ENCODE measurements around the gene SULF2. TPM values are rescaled to one million over a fixed set of nuclear protein-coding genes. Genes with fewer than 3 reads are reported as not detected.

SULF2 gene
- total RNA-seq, 1 donor from 2014 or later: 0.66 TPM

GRCh38 chr20:47687095-47687987 lies 97.9 kb downstream of the SULF2 start:
- intact Hi-C loops (cut with micrococcal nuclease): no loop called here

GRCh38 chr20:47686545-47686944 lies 98.7 kb downstream of the SULF2 start:
- intact Hi-C loops (cut with micrococcal nuclease): no loop called here

- intact Hi-C loops (cut with micrococcal nuclease): no loop called here
These were observed 100.8 kb downstream of the SULF2 start for GRCh38 chr20:47684306-47685080.

GRCh38 chr20:47682916-47683315 lies 102.4 kb downstream of the SULF2 start:
- intact Hi-C loops (cut with micrococcal nuclease): no loop called here

GRCh38 chr20:47682028-47682783 lies 103.1 kb downstream of the SULF2 start:
- intact Hi-C loops (cut with micrococcal nuclease): no loop called here

- intact Hi-C loops (cut with micrococcal nuclease): no loop called here
These were observed 104.3 kb downstream of the SULF2 start for GRCh38 chr20:47680804-47681529.

- intact Hi-C loops (cut with micrococcal nuclease): no loop called here
These were observed 105.8 kb downstream of the SULF2 start for GRCh38 chr20:47679462-47679861.

- intact Hi-C loops (cut with micrococcal nuclease): loop anchor here (1.0 kb wide), 1 partner anchor 943 kb away; no protein-coding TSS in a partner anchor
These were observed 106.7 kb downstream of the SULF2 start for GRCh38 chr20:47678536-47678935.

GRCh38 chr20:47677635-47678453 lies 107.4 kb downstream of the SULF2 start:
- intact Hi-C loops (cut with micrococcal nuclease): loop anchor here (1.0 kb wide), 1 partner anchor 943 kb away; no protein-coding TSS in a partner anchor

GRCh38 chr20:47676912-47677634 lies 108.2 kb downstream of the SULF2 start:
- intact Hi-C loops (cut with micrococcal nuclease): no loop called here

GRCh38 chr20:47676219-47676721 lies 109.0 kb downstream of the SULF2 start:
- intact Hi-C loops (cut with micrococcal nuclease): no loop called here

GRCh38 chr20:47675190-47676142 lies 109.8 kb downstream of the SULF2 start:
- intact Hi-C loops (cut with micrococcal nuclease): no loop called here

- intact Hi-C loops (cut with micrococcal nuclease): no loop called here
These were observed 110.6 kb downstream of the SULF2 start for GRCh38 chr20:47674686-47675085.

GRCh38 chr20:47674145-47674544 lies 111.1 kb downstream of the SULF2 start:
- intact Hi-C loops (cut with micrococcal nuclease): no loop called here

- intact Hi-C loops (cut with micrococcal nuclease): no loop called here
These were observed 111.7 kb downstream of the SULF2 start for GRCh38 chr20:47673671-47673955.

GRCh38 chr20:47672886-47673670 lies 112.2 kb downstream of the SULF2 start:
- intact Hi-C loops (cut with micrococcal nuclease): no loop called here

GRCh38 chr20:47672166-47672565 lies 113.1 kb downstream of the SULF2 start:
- intact Hi-C loops (cut with micrococcal nuclease): no loop called here

Data from T-helper 2 cell treated with Interferon-gamma antibody and Interleukin-4, amounts not matched to agents 100 ng/mL and 5 ng/mL, for 36 hours (primary cell).